IMR-90 (cell line): ENCODE measurements around the gene KLK12. TPM values are rescaled to one million over a fixed set of nuclear protein-coding genes. Genes with fewer than 3 reads are reported as not detected.

Source experiments
- ATAC-seq: fragments of 200-7000 bp; cut with Tn5 transposase; 2 replicates; pipeline ENCODE4 v1.9.1; 2020; ENCODE audit warnings: low read depth, mild to moderate bottlenecking, moderate library complexity
- Bru-seq: library from RNA; stranded (reverse); fragments of 400-500 nt; gene quantifications from one replicate; lab custom pipeline; 2021; lab: Mats Ljungman, UMichigan
- BruChase-seq, 2 experiments: library from RNA; stranded (reverse); fragments of 400-500 nt; gene quantifications; one replicate each; lab custom pipeline; 2021; lab: Mats Ljungman, UMichigan
- BruUV-seq: library from RNA; stranded (reverse); fragments of 400-500 nt; replicated peaks from 2 replicates; lab custom pipeline; 2021; lab: Mats Ljungman, UMichigan
- CTCF ChIA-PET: fragments of 300-600 bp; formaldehyde crosslinking; extraction: SDS; loops from one replicate; lab custom pipeline; 2021; ENCODE audit warnings: antibody characterized with exemption; lab: Yijun Ruan, JAX
- POLR2A ChIA-PET: fragments of 300-600 bp; sonication (Branson Sonifier 250); formaldehyde crosslinking; loops from one replicate; lab custom pipeline; 2022; ENCODE audit warnings: antibody characterized with exemption; ENCODE audit not compliant: unreplicated experiment; lab: Charles Lee
- DNase-seq: peaks from one replicate; pipeline ENCODE4 v3.0.0; 2013
- H2AFZ ChIP-seq: replicated peaks from 2 replicates; pipeline ENCODE3; 2013; ENCODE audit warnings: low read length, mild to moderate bottlenecking; ENCODE audit not compliant: poor library complexity
- H2AK5ac ChIP-seq: 2 replicates; pipeline ENCODE4 v1.6.1; 2013; ENCODE audit warnings: low read depth, low read length, inconsistent platforms
- H2AK9ac ChIP-seq: replicated peaks from 2 replicates; pipeline ENCODE3; 2013; ENCODE audit warnings: mild to moderate bottlenecking, low read depth, low read length, moderate library complexity; ENCODE audit not compliant: poor library complexity
- H2BK120ac ChIP-seq: 2 replicates; pipeline ENCODE4 v1.6.1; 2013; ENCODE audit warnings: low read depth, low read length, inconsistent platforms
- H2BK15ac ChIP-seq: 3 replicates; pipeline ENCODE4 v1.6.1; 2013; ENCODE audit warnings: low read depth, low read length, inconsistent platforms
- H2BK20ac ChIP-seq: 2 replicates; pipeline ENCODE4 v1.6.1; 2013; ENCODE audit warnings: low read depth, mild to moderate bottlenecking, inconsistent platforms, low read length, moderate library complexity
- H2BK5ac ChIP-seq: 2 replicates; pipeline ENCODE4 v1.6.1; 2013; ENCODE audit warnings: mild to moderate bottlenecking, low read depth, low read length, inconsistent platforms; ENCODE audit not compliant: poor library complexity, severe bottlenecking
- H3K14ac ChIP-seq: replicated peaks from 2 replicates; pipeline ENCODE4 v1.6.1; 2013; ENCODE audit warnings: low read depth, low read length, inconsistent platforms
- H3K18ac ChIP-seq: 2 replicates; pipeline ENCODE4 v1.6.1; 2013; ENCODE audit warnings: low read depth, low read length, control low read depth
- H3K23ac ChIP-seq: 2 replicates; pipeline ENCODE4 v1.6.1; 2013; ENCODE audit warnings: low read depth, low read length, inconsistent platforms
- H3K27ac ChIP-seq: 2 replicates; pipeline ENCODE4 v1.5.1; 2013; ENCODE audit warnings: mild to moderate bottlenecking, control low read depth, low read length; ENCODE audit not compliant: insufficient read depth
- H3K27me3 ChIP-seq: 2 replicates; pipeline ENCODE4 v1.6.1; 2013; ENCODE audit warnings: low read length; ENCODE audit not compliant: control insufficient read depth, insufficient read depth
- H3K36me3 ChIP-seq: 2 replicates; pipeline ENCODE4 v1.6.1; 2013; ENCODE audit warnings: low read length, mixed read lengths; ENCODE audit not compliant: control insufficient read depth, insufficient read depth
- H3K4ac ChIP-seq: 2 replicates; pipeline ENCODE4 v1.6.1; 2013; ENCODE audit warnings: low read depth, low read length, inconsistent platforms
- H3K4me1 ChIP-seq: 2 replicates; pipeline ENCODE4 v1.6.1; 2013; ENCODE audit warnings: low read length, mixed read lengths; ENCODE audit not compliant: control insufficient read depth, insufficient read depth
- H3K4me2 ChIP-seq: 2 replicates; pipeline ENCODE4 v1.6.1; 2013; ENCODE audit warnings: low read depth, mild to moderate bottlenecking, control low read depth, low read length, moderate library complexity
- H3K4me3 ChIP-seq: 2 replicates; pipeline ENCODE4 v1.5.1; 2013; ENCODE audit warnings: low read depth, mild to moderate bottlenecking, control low read depth, low read length, moderate library complexity; ENCODE audit not compliant: insufficient read depth
- H3K56ac ChIP-seq: 2 replicates; pipeline ENCODE4 v1.6.1; 2013; ENCODE audit warnings: low read length, inconsistent platforms; ENCODE audit not compliant: insufficient read depth; ENCODE audit errors: extremely low read depth
- H3K79me1 ChIP-seq, 2 experiments: 2 replicates each; pipeline ENCODE4 v1.6.1; 2013; ENCODE audit warnings: low read length in 2 of 2, inconsistent platforms in 1 of 2, low read depth in 1 of 2
- H3K9ac ChIP-seq: 2 replicates; pipeline ENCODE4 v1.6.1; 2013; ENCODE audit warnings: low read depth, low read length, control low read depth
- H3K9me1 ChIP-seq: 2 replicates; pipeline ENCODE4 v1.6.1; 2013; ENCODE audit warnings: low read length, inconsistent platforms; ENCODE audit not compliant: insufficient read depth
- H3K9me3 ChIP-seq: 2 replicates; pipeline ENCODE4 v1.6.1; 2013; ENCODE audit warnings: low read length; ENCODE audit not compliant: control insufficient read depth, insufficient read depth
- H4K20me1 ChIP-seq: 2 replicates; pipeline ENCODE4 v1.6.1; 2013; ENCODE audit warnings: low read length, inconsistent platforms; ENCODE audit not compliant: insufficient read depth
- H4K5ac ChIP-seq: 2 replicates; pipeline ENCODE4 v1.6.1; 2013; ENCODE audit warnings: mild to moderate bottlenecking, low read depth, low read length, control low read depth
- H4K8ac ChIP-seq, 2 experiments: 2 replicates each; pipeline ENCODE4 v1.6.1; 2013; ENCODE audit warnings: low read depth in 2 of 2, low read length in 2 of 2, control low read depth in 1 of 2, inconsistent platforms in 1 of 2
- H4K91ac ChIP-seq: 2 replicates; pipeline ENCODE4 v1.6.1; 2013; ENCODE audit warnings: low read depth, low read length, inconsistent platforms; ENCODE audit not compliant: insufficient read depth
- BHLHE40 ChIP-seq: fragments of 150-350 bp; IDR thresholded peaks from 2 replicates; pipeline ENCODE4 v1.6.1; 2016; ENCODE audit warnings: mild to moderate bottlenecking, low read depth, low read length
- CEBPB ChIP-seq: IDR thresholded peaks from 2 replicates; pipeline ENCODE4 v1.6.1; 2012; ENCODE audit warnings: low read depth, low read length, improper control_type of control experiment
- CHD1 ChIP-seq: IDR thresholded peaks from 2 replicates; pipeline ENCODE4 v1.6.1; 2012; ENCODE audit warnings: low read depth, low read length, improper control_type of control experiment
- FOS ChIP-seq: fragments of 150-350 bp; IDR thresholded peaks from 2 replicates; pipeline ENCODE4 v1.6.1; 2016; ENCODE audit warnings: low read depth, low read length
- MAFK ChIP-seq: IDR thresholded peaks from 2 replicates; pipeline ENCODE4 v1.6.1; 2012; ENCODE audit warnings: low read depth, low read length, improper control_type of control experiment
- MAZ ChIP-seq: IDR thresholded peaks from 2 replicates; pipeline ENCODE4 v1.6.1; 2012; ENCODE audit warnings: low read depth, mild to moderate bottlenecking, low read length, improper control_type of control experiment, moderate library complexity, borderline replicate concordance
- POLR2A ChIP-seq: IDR thresholded peaks from 2 replicates; pipeline ENCODE4 v1.6.1; 2012; ENCODE audit warnings: mild to moderate bottlenecking, low read depth, low read length
- RAD21 ChIP-seq: IDR thresholded peaks from 2 replicates; pipeline ENCODE4 v1.6.1; 2012; ENCODE audit warnings: low read length, improper control_type of control experiment
- RCOR1 ChIP-seq: IDR thresholded peaks from 2 replicates; pipeline ENCODE4 v1.6.1; 2012; ENCODE audit warnings: mild to moderate bottlenecking, low read length, improper control_type of control experiment; ENCODE audit not compliant: insufficient replicate concordance
- RFX5 ChIP-seq: IDR thresholded peaks from 2 replicates; pipeline ENCODE4 v1.8.0; 2012; ENCODE audit warnings: low read depth, mild to moderate bottlenecking, low read length, moderate library complexity
- WGBS, 2 experiments: methylation state at CpG; one replicate each; pipeline versions ENCODE4 v1.1.5 to v1.1.7; 2013; ENCODE audit warnings: missing lambda C conversion rate in 2 of 2; ENCODE audit not compliant: insufficient read length in 1 of 2; ENCODE audit errors: extremely low coverage in 2 of 2; 5-methylcytosine and 5-hydroxymethylcytosine counted together
- dilution Hi-C: fragments of 300-500 bp; cut with HindIII; formaldehyde crosslinking; loops from one replicate; pipeline ENCODE4 v1.14.3; 2018; ENCODE audit warnings: low sequenced_read_pairs; ENCODE audit not compliant: unreplicated experiment
- in situ Hi-C: fragments of 300-500 bp; cut with MboI; formaldehyde crosslinking; loops from 3 replicates; pipeline ENCODE4 v1.14.3; 2019; ENCODE audit warnings: low sequenced_read_pairs, inconsistent platforms, mixed read lengths
- intact Hi-C: fragments of 100-400 bp; cut with micrococcal nuclease; formaldehyde crosslinking; loops from 2 replicates; pipeline ENCODE4 v1.10.0; 2022
- long read RNA-seq: library from polyadenylated mRNA; unstranded; transcript quantifications from one replicate; pipeline ENCODE4 v2.0.0, GENCODE V29; 2021; ENCODE audit not compliant: unreplicated experiment
- polyA plus RNA-seq, 3 experiments: library from polyadenylated mRNA; depleted of rRNA; stranded (reverse); fragments of >200 nt; gene quantifications; 2 replicates each; pipeline ENCODE4 v1.2.3, GENCODE V29; 2012; ENCODE audit warnings: low replicate concordance in 1 of 3
- total RNA-seq: library from RNA; depleted of rRNA; stranded (reverse); fragments of >200 nt; gene quantifications from 2 replicates; pipeline ENCODE4 v1.2.3, GENCODE V29; 2012; rRNA removed
- TF ChIP-seq, protein P1 (sequence below): conservative IDR thresholded peaks from 2 replicates; pipeline ENCODE4 v1.5.1; 2012; ENCODE audit warnings: mild to moderate bottlenecking, low read depth, low read length, improper control_type of control experiment

KLK12 gene, protein sequence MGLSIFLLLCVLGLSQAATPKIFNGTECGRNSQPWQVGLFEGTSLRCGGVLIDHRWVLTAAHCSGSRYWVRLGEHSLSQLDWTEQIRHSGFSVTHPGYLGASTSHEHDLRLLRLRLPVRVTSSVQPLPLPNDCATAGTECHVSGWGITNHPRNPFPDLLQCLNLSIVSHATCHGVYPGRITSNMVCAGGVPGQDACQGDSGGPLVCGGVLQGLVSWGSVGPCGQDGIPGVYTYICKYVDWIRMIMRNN
- total RNA-seq, result not detected in 2 replicates
- polyA plus RNA-seq (2012; rRNA removed), result not detected in 2 replicates
- not detected in 2 replicates for polyA plus RNA-seq (2012; cell fraction: cytosol; rRNA removed)
- polyA plus RNA-seq (2012; cell fraction: nucleus; rRNA removed; ENCODE audit: low replicate concordance), result not detected in 2 replicates
- not detected for Bru-seq, nascent RNA
- BruChase-seq, experiment 1, labeled RNA remaining after a 6-hour chase, result not detected
- BruChase-seq, experiment 2, labeled RNA remaining after a 2-hour chase, result not detected
- long read RNA-seq, result 0 reads

DNA sequence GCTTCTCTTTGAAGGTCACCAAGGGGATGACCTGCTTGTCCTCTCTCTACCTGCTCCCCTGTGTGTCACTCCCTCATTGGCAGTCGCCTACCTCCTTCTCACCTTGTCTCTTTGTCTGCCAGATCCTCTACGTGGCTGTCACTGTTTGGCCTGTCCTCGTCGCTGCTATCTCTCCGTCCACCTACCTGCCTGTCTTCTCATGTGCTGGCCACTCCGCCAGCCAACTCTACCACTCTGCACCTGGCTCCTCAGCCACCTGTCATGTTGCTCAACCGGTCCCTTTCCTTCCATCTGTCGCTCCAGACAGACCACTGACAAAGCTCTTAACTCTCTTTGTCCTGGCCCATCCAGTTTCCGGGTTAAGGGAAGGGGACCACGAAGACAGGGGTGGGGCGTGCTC lies at the start of gene KLK12:
TSS of gene KLK12 (minus strand) at position 299 of the 400 bp plus-strand sequence. CDS start 381 bp downstream, outside the sequence.
- dilution Hi-C loops, result no loop called here
- Histone ChIP-seq H4K5ac (no peak within 1 kb of the TSS), H3K9me1 (no peaks in the 10 kb centered on the region), H4K20me1 (no peaks in the 10 kb centered on the region), H3K4ac (no peak within 1 kb of the TSS), H2AK5ac (no peak within 1 kb of the TSS), H3K27ac (no peak within 1 kb of the TSS), H2BK20ac (no peak within 1 kb of the TSS), H3K9ac (no peak within 1 kb of the TSS), H3K4me2 (no peak within 1 kb of the TSS), H2BK120ac (no peak within 1 kb of the TSS), H3K9me3 (peaks cover 8% of the 10 kb centered on the region; the same call in 1 of the 2 replicates), H3K36me3 (no peaks in the 10 kb centered on the region), H3K56ac (no peak within 1 kb of the TSS), H3K27me3 (no peaks in the 10 kb centered on the region), H2BK5ac (no peak within 1 kb of the TSS), H2AK9ac (no peak within 1 kb of the TSS), H3K4me3 (no peak within 1 kb of the TSS), H4K91ac (no peak within 1 kb of the TSS), H2BK15ac (no peak within 1 kb of the TSS), H3K23ac (no peak within 1 kb of the TSS), H3K18ac (no peak within 1 kb of the TSS), H3K14ac (no peak within 1 kb of the TSS), H3K79me1 (no peaks in the 10 kb centered on the region), H2AFZ (no peak within 1 kb of the TSS), H4K8ac (no peak within 1 kb of the TSS), H3K4me1 (no peaks in the 10 kb centered on the region)
- ATAC-seq (no peak), DNase-seq (no peak)
- TF ChIP-seq RCOR1 (no peak), CEBPB (no peak), CHD1 (no peak), MAZ (no peak), RAD21 (no peak), BHLHE40 (no peak), FOS (no peak), RFX5 (no peak), POLR2A (no peak), MAFK (no peak)
- TF ChIP-seq, protein P1, sequence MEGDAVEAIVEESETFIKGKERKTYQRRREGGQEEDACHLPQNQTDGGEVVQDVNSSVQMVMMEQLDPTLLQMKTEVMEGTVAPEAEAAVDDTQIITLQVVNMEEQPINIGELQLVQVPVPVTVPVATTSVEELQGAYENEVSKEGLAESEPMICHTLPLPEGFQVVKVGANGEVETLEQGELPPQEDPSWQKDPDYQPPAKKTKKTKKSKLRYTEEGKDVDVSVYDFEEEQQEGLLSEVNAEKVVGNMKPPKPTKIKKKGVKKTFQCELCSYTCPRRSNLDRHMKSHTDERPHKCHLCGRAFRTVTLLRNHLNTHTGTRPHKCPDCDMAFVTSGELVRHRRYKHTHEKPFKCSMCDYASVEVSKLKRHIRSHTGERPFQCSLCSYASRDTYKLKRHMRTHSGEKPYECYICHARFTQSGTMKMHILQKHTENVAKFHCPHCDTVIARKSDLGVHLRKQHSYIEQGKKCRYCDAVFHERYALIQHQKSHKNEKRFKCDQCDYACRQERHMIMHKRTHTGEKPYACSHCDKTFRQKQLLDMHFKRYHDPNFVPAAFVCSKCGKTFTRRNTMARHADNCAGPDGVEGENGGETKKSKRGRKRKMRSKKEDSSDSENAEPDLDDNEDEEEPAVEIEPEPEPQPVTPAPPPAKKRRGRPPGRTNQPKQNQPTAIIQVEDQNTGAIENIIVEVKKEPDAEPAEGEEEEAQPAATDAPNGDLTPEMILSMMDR, result no peak
- intact Hi-C loops, result no loop called here
- no TSS peak for BruUV-seq
- 29% methylated on average over 6 of the region's 11 CpGs; no CpG with 5 or more reads in 1 of the 2 experiments for WGBS, 2 experiments
- ChIA-PET POLR2A (no interaction called here), CTCF (no interaction called here)
- in situ Hi-C loops, result loop anchor here (10.0 kb wide), 1 partner anchor 140 kb away; no protein-coding TSS in a partner anchor
